ENCODE data around the gene EDNRB.
"Not testable (repeated sequence)": the region's sequence is repeated elsewhere in the genome, so short reads cannot be mapped to it uniquely, and the experiment has no call there.

Gene EDNRB

GRCh38 chr13:77894743-77895142 is 23.9 kb downstream of the EDNRB start:
- no peak for DNase-seq

GRCh38 chr13:77893066-77893465 is 25.6 kb downstream of the EDNRB start:
- DNase-seq, result no peak

GRCh38 chr13:77892491-77892890 is 26.1 kb downstream of the EDNRB start:
- no peak for DNase-seq

DNA sequence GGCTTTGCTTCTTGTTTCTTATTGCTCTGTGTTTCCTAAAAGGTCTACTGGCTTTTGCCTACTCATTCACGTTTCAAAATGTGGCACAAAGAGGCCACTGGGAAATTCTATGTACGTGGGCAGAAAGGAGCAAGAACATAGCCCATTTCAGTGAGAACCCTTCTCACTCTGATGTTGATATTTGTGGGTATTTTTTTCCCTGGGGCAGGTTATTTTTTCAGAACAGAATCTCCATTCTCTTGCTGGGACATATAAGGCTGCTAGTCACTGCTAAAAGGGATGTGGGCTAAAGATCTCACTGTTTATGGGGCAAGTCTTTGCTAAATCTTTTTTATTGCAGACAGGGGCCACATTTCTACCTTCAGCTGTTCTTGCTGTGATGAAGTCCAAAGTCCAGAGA is 27.1 kb downstream of the EDNRB start:
- DNase-seq, result no peak

GRCh38 chr13:77891041-77891440 is 27.6 kb downstream of the EDNRB start:
- no peak for DNase-seq

DNA sequence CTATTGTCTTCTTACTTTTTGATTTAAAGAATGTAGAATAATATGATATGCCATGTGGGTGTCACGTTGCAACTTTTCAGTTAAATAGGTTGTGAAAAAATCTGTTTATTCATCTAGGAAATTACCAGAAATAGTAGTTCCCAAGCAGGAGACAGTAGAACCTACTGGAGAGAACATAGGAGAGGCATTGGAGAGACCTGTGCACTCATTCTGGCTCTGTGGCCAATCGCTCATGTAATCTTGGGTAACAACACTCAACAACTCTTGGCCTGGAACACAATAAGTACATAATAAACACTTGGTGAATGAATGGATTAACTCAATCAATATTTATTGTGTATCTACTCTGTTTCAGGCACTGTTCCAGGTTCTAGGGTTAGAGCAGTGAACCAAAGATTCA is 35.3 kb downstream of the EDNRB start:
- no peak for DNase-seq

DNA sequence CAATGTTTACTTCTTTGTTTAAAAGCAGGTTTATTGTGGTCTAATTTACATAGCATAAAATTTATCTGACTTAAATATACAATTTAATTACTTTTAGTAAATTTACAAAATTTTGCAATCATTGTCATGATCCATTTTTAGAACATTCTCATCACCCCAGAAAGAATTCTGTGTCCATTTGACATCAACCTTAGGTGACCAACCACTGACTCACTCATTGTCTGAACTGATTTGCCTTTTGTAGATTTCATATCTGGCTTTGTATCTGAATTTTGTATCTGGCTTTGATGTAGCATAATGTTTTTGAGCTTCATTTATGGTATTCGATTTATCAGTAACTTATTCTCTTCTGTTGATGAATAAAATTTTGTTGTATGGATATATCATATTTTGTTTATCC is 40.4 kb downstream of the EDNRB start:
- DNase-seq, result no peak

DNA sequence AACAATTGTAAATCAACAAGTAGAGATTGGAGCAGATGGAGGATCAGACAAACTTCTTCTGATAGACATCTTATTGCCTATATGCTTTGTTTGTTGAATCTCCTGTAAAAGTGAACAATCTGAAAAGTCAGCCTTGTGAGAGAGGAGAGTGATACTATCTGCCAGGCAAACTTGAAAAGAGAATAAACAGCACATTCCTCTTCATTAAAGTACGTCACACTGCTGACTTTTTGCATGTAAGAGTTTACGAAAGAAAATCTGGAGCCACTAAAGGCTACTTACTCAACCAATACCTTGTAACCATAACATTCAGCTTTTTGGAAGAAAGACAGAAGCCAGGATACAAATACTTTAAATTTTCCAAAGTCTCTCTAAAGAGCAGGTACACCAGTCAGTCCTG is 42.5 kb downstream of the EDNRB start:
- no peak for DNase-seq

DNA sequence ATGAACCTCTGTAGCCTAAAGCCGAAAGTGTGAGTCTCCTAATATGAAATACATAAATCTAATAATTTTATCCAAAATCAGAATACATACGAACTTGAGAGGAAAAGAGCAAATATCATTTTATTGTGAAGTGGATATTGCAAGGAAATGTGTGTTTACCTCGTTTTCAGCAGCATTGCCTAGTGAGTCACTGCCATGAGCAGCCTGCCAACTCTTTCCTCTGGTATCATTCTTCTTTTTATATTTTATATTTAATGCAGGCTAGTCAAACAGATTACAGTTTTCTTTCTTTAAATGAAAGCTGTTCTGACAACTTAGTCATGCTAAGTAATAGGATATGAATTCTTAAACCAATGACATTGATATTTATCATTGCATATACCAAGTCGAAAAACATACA is 44.2 kb downstream of the EDNRB start:
- DNase-seq, result no peak

GRCh38 chr13:77872995-77873394 is 45.6 kb downstream of the EDNRB start:
- no peak for DNase-seq

GRCh38 chr13:77871596-77871995 is 47.0 kb downstream of the EDNRB start:
- DNase-seq, result no peak

- no peak for DNase-seq
Measured at GRCh38 chr13:77868717-77869116, 49.9 kb downstream of the EDNRB start.

GRCh38 chr13:77866971-77867370 is 51.7 kb downstream of the EDNRB start:
- DNase-seq, result no peak

DNA sequence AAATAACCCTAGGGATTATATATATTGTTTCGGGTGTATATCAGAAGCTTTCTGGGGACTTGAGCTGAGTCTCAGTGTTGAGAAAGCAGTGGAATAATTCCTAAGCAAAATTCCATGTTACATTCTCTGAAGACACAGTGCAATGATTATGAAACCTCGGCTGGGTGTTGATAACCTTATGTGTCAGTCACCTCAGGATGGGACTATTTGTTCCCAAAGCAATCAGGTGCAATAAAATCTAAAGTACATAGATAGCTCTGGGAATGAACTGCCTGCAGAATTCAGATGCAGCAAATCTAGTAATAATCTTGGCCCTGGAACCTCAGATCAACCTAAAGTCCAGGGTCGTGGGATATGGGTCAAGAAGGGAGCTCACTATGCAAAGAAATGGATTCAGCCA is 53.0 kb downstream of the EDNRB start:
- no peak for DNase-seq

GRCh38 chr13:77863144-77863543 is 55.5 kb downstream of the EDNRB start:
- DNase-seq, result no peak

- DNase-seq, result no peak
Measured at GRCh38 chr13:77861741-77862140, 56.9 kb downstream of the EDNRB start.

DNA sequence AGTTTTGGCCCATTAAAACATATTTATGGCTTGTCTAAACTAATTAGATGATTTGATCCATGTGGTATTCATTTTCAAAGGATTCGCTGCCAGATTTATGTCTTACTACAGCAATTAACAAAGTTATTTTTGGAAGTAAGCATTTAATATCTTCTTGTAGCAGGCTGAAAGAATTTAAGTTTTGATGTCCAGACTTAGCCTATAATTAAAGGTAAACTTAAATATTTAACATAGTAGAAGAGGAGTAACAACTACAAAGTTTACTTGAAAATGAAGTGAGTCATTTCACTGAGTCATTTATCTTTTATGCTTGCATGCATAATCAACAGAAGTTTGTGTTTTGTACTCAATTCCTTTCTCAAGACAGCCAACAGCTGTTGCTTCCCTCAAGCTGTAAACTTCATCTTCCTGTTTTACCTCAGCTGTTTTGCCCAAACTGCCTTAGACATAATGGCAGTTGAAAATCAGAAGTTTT is 58.1 kb downstream of the EDNRB start:
- DNase-seq, result no peak

DNA sequence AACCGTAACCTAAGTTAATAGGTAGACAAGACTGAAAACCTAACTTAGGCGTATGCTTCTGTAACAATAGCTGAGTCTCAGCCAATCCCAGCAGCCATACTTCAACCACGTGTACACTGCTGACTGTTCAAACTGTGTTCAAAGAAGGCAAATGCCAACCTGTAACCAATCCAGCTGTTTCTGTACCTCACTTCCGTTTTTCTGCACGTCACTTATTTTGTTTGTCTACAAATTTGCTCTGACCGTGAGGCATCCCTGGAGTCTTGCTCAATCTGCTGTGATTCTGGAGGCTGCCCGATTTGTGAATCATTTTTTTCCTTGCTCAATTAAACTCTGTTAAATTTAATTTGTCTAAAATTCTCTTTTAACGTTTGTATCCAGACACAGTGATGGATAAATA is 59.2 kb downstream of the EDNRB start:
- no peak for DNase-seq

DNA sequence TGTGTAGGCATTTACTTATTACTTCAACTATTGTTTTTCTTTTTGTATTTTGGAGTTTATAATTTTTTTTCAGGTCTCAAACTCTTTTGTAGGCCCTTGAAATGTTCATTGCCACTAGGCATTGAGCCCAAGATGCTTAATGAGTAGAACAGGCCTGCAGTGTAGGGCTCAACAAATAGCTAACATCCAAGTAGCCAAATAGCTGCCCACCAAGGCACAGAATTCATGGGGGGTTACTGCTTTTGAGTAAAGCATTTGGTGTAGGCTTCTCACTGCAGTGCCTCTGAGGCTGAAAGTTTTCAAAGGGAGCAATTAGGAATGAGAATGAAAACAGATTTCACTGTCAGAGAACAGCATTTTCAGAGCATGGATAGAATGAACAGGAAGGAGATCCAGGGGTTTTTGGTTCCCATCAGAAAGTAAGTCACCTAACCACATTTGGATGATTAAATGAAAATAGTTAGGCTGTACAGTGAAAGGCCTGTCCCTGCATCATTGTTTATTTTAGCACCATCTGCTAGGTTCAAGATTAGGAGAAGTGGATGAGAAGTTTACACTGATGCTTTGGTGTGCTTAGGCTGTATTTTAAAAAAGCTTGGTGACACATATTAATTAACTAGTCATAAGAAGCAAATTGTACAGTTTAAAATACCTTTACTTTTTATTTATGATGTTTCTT is 61.0 kb downstream of the EDNRB start:
- no peak for DNase-seq

DNA sequence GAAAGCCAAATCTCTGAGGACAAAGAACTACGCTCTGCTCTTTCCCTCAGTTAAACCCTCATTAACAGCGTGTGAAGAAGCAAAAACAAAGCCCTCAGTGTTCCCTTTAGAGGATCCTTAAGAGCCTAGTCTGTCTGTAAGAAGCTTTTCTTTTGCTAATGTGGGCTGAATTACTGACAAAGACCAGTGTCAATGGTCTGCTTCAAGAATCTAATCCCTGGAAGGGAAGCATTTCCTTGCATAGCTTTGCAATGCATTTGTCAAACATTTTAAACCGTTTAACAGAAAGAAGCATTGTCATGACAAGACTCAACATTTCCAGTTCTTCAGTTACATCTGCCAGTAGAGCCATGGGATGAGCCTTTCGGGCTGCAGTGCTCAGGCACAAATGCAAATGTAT is 64.9 kb downstream of the EDNRB start:
- DNase-seq, result no peak

- not testable (repeated sequence) for DNase-seq
Measured at GRCh38 chr13:77848050-77848449, 70.6 kb downstream of the EDNRB start.

- DNase-seq, result no peak
Measured at GRCh38 chr13:77846173-77846572, 72.5 kb downstream of the EDNRB start.
